Cardiac fibroblast (primary cell): ENCODE data around the gene SPINK7.
A peak's percentile ranks its signal among the peaks of the same experiment; 100 is the strongest.
"Not testable (repeated sequence)": the region's sequence is repeated elsewhere in the genome, so short reads cannot be mapped to it uniquely, and the experiment has no call there.

Experiments
- DNase-seq, 2 donors: peaks; one replicate each; pipeline versions ENCODE4 v3.0.0 to v3.0.0-alpha.2; 2010; ENCODE audit warnings: low read depth in 2 of 2
- H3K4me3 ChIP-seq, 2 donors: replicated peaks in 1 of 2; 1 replicate in 1 of 2; 2 replicates in 1 of 2; pipeline ENCODE4 v1.5.1; 2011; ENCODE audit warnings: low read depth in 2 of 2, low read length in 2 of 2, mild to moderate bottlenecking in 2 of 2, moderate library complexity in 1 of 2
- TF ChIP-seq, protein P1 (sequence below): IDR thresholded peaks from one replicate; pipeline ENCODE4 v1.5.1; 2011; ENCODE audit warnings: low read depth, mild to moderate bottlenecking, low read length, inconsistent platforms

SPINK7 gene

DNA sequence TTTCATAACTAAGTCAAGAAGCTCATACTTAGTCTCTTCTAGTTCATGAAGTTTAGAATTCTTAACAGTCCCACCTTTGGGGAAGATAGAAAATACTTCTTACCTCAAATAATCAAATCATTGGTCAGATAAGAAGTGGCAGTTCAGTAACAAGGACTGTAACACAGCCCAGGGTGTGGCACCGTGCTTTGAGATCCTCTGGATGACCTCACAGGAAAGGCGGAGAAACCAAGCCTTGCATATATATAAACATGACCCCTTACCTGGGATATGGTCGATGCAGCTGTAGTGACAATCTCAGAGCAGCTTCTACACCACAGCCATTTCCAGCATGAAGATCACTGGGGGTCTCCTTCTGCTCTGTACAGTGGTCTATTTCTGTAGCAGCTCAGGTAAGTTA is at the start of gene SPINK7:
Gene SPINK7, plus strand, starts transcription at position 271 of the 400 bp plus-strand sequence. Its CDS starts 61 bp downstream, at position 332.
- no peak for DNase-seq
- H3K4me3 ChIP-seq, result no peak within 1 kb of the TSS
- TF ChIP-seq, protein P1, sequence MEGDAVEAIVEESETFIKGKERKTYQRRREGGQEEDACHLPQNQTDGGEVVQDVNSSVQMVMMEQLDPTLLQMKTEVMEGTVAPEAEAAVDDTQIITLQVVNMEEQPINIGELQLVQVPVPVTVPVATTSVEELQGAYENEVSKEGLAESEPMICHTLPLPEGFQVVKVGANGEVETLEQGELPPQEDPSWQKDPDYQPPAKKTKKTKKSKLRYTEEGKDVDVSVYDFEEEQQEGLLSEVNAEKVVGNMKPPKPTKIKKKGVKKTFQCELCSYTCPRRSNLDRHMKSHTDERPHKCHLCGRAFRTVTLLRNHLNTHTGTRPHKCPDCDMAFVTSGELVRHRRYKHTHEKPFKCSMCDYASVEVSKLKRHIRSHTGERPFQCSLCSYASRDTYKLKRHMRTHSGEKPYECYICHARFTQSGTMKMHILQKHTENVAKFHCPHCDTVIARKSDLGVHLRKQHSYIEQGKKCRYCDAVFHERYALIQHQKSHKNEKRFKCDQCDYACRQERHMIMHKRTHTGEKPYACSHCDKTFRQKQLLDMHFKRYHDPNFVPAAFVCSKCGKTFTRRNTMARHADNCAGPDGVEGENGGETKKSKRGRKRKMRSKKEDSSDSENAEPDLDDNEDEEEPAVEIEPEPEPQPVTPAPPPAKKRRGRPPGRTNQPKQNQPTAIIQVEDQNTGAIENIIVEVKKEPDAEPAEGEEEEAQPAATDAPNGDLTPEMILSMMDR, result no peak

DNA sequence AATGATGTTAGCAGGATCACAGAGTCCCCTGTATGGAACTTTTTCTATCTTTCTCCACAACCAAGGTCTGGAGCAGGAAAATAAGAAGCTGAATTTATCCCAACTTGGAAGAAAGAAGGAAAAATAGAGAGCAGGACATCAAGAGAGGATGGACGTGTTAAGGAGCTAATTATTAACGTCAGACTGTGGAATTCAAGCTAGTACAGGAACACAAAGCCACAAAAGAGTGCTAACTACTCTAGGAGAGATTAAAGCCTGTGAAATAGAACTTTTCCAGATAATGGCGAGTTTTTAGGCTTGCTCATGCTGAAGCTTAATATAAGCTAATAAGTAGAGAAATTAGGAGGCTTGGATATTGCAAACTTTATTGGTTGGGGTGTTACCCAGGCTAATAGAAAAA is 44.3 kb upstream of the SPINK7 start:
- DNase-seq, result no peak
- H3K4me3 ChIP-seq, result no peak overlapping the region
- TF ChIP-seq, protein P1, result no peak

DNA sequence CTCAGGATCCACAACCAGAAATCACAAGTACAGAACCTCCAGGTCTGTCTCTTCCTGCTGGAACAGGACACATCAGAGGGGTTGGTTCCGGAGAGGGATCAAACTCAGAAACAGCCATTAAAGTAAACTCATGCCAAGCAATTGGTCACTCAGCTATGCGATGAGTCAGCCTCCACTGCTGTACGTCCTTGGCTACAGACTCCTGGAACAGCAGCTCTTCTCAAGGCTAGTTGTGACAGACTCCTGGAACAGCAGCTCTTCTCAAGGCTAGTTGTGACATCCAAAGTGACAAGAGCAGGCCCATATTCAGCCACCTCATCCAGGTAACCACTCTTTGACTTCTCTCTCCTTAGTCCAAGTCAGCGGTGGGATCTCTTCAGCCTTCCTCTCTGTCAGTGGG is 43.7 kb upstream of the SPINK7 start, which contains the start of gene SPINK13:
Gene SPINK13, plus strand, starts transcription at position 229 of the 400 bp plus-strand sequence. CDS start 1,279 bp downstream, outside the sequence.
- TF ChIP-seq, protein P1, result no peak
- H3K4me3 ChIP-seq, result no peak within 1 kb of the TSS
- DNase-seq, result peak; percentile 54 to 74

DNA sequence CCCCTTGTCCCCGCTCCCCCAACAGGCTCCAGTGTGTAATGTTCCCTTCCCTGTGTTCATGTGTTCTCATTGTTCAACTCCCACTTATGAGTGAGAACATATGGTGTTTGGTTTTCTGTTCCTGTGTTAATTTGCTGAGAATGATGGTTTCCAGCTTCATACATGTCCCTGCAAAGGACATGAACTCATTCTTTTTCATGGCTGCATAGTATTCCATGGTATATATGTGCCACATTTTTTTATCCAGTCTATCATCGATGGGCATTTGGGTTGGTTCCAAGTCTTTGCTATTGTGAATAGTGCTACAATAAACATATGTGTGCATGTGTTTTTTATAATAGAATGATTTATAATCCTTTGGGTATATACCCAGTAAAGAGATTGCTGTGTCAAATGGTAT is 37.1 kb upstream of the SPINK7 start:
- not testable (repeated sequence) for H3K4me3 ChIP-seq, DNase-seq

DNA sequence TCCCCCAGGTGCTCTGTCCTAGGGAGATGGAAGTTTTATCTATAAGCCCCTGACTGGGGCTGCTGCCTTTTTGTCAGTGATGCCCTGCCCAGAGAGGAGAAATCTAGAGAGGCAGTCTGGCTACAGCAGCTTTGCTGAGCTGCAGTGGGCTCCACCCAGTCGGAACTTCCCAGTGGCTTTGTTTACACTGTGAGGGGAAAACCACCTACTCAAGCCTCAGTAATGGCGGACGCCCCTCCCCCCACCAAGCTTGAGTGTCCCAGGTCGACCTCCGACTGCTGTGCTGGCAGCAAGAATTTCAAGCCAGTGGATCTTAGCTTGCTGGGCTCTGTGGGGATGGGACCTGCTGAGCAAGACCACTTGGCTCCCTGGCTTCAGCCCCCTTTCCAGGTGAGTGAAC is 31.3 kb upstream of the SPINK7 start:
- H3K4me3 ChIP-seq, DNase-seq: not testable (repeated sequence)

DNA sequence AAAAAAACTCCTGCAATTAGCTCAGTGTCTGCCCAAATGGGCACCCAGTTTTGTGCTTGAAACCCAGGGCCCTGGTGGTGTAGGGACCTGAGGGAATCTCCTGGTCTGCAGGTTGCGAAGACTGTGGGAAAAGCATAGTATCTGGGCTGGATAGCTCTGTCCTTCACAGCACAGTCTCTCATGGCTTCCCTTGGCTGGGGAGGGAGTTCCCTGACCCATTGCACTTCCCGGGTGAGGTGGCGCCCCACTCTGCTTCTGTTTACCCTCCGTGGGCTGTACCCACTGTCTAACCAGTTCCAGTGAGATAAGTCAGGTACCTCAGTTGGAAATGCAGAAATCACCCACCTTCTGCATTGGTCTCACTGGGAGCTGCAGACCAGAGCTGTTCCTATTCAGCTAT is 30.9 kb upstream of the SPINK7 start:
- not testable (repeated sequence) for H3K4me3 ChIP-seq, DNase-seq

DNA sequence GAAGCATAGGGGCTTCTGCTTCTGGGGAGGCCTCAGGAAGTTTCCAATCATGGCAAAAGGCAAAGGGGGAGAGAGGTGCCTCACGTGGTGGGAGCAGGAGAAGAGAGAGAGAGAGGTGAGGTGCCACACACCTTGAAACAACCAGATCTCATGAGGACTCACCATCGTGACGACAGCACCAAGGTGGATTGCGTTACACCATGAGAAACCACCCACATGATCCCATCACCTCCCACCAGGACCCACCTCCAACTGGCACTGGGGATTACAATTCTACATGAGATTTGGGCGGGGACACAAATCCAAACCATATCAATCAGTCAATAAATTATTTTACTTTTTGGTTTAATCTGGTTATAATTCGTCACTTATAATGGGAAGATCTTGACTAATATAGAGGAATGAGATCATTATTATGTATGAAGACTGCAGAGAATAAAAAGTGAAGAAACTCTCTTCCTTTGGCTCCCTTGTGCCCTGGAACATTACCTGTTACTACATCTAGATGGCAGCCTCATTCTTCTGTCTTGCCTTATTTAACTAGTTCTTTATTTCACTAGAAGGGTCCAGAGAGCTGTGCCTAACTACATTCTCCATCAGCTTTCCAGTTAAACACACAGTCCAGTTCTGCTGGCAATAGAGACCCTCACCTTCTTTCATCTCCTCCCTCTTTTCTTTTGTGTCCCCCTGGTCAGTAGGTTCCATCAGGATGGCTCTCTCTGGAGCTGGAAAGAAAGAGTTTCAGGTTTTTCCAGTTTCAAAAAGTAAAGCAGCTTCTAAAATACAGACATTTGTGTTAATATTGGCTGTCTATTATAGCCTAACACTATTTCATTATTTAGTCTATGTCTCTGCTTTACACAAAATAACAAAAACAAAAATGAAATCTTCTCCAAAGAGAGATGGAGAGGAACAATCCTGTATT is 21.7 kb upstream of the SPINK7 start:
- H3K4me3 ChIP-seq, result no peak overlapping the region
- TF ChIP-seq, protein P1, result peak; percentile 23
- peak; percentile 29 to 39 for DNase-seq

DNA sequence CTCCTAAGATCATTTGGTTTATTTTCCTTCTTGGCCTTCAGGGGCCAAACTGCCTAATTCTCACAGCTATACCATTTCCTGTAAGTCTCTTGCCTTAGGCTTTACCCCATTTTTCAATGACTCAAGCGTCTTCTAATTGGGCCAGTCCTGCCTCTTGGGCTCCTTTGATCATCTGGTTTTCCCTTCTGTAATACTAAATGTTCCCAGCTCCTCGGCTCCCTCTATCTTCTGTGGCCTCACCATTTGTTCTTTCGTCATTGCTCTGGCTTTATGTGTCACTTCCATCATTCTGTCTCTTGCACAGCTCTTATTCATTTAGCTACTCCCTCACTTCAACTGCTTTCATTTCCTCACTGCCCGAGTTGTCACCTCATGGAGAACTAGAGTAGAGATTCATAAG is 14.5 kb upstream of the SPINK7 start:
- TF ChIP-seq, protein P1, result no peak
- no peak overlapping the region for H3K4me3 ChIP-seq
- DNase-seq, result no peak
